Epithelial cell of esophagus (primary cell): ENCODE results near the gene TDRD7.

Experiments
- DNase-seq: peaks from one replicate; pipeline ENCODE4 v3.0.0; 2010; ENCODE audit warnings: low read depth
- H3K4me3 ChIP-seq: 2 replicates; pipeline ENCODE4 v1.5.1; 2011; ENCODE audit warnings: mild to moderate bottlenecking, low read length, control low read depth
- CTCF ChIP-seq: IDR thresholded peaks from 2 replicates; pipeline ENCODE4 v1.5.1; 2011; ENCODE audit warnings: low read depth, mild to moderate bottlenecking, low read length, control low read depth, inconsistent platforms; ENCODE audit not compliant: insufficient read depth; ENCODE audit errors: missing control alignments

Gene TDRD7

GRCh38 chr9:97387936-97388684, 23.8 kb upstream of the TDRD7 start:
- DNase-seq: no peak
- no peak overlapping the region for H3K4me3 ChIP-seq
- TF ChIP-seq CTCF: no peak

- DNase-seq: no peak
- TF ChIP-seq CTCF: no peak
- no peak overlapping the region for H3K4me3 ChIP-seq
Measured at GRCh38 chr9:97388721-97389238, 23.1 kb upstream of the TDRD7 start.

DNA sequence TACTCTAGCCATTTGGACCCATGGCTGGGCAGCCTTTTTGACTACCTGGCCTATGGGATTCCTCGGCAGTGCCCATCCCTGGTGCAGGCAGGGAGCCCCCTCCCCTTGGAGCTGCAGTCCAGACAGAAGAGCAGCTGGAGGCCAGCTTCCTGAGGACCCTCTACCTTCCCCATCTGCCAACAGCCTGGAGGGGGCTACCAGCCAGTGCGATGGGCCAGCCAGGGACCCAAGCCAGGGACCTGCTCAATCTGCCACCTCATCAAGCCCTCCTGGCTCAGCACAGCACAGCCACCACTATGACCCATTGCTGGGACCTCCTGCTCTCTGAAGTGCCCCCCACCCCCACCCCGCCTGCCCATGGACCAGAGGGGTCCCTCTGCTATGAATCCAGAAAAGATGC, 22.6 kb upstream of the TDRD7 start:
- DNase-seq: no peak
- no peak for TF ChIP-seq CTCF
- H3K4me3 ChIP-seq: no peak overlapping the region

DNA sequence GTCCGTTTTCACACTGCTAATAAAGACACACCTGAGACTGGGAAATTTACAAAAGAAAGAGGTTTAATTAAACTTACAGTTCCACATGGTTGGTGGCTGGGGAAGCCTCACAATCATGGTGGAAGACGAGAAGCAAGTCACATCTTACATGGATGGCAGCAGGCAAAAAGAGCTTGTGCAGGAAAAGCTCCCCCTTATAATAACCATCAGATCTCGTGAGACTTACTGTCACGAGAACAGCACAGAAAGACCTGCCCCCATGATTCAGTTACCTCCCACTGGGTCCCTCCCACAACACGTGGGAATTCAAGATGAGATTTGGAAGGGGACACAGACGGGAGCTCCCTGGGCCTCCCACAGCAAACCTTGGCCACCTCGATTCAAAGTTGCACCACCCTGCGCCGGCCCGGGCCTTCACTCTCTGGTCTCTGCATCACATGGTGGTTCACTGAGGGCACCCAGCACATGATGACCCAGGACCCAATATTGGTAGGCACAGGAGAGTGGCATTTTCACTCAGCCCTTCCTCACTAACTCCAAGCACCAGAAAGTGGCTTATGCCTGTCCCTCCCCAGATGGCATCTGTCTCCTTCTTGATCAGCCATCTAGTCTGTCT, 21.0 kb upstream of the TDRD7 start:
- no peak for DNase-seq
- no peak for TF ChIP-seq CTCF
- H3K4me3 ChIP-seq: no peak overlapping the region

DNA sequence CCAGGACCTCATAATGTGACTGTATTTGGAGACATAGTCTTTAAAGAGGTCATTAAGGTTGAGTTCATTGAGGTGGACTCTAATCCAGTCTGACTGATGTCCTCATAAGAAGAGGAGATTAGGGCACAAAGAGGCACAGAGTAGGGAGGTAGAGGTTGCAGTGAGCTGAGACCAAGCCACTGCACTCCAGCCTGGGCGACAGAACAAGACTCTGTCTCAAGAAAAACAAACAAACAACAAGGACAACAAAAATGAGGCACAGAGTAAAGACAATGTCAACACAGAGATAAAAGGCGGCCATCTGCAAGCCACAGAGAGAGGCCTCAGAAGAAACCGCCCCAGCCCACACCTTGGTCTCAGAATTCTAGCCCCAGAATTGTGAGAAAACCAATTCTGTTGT, 17.0 kb upstream of the TDRD7 start:
- TF ChIP-seq CTCF: no peak
- no peak for DNase-seq

GRCh38 chr9:97395745-97396144, 16.2 kb upstream of the TDRD7 start:
- no peak for TF ChIP-seq CTCF
- H3K4me3 ChIP-seq: no peak overlapping the region
- no peak for DNase-seq

More for the DNA sequence above, 17.0 kb upstream of the TDRD7 start:
- no peak overlapping the region for H3K4me3 ChIP-seq
